Activated gamma-delta T cell treated with Interleukin-2 at 50 U/mL for 16 hours (primary cell): Measurements from ENCODE around the gene TSPAN14.
A peak's percentile ranks its signal among the peaks of the same experiment; 100 is the strongest.
"Not testable (repeated sequence)": the region's sequence is repeated elsewhere in the genome, so short reads cannot be mapped to it uniquely, and the experiment has no call there.

Experiments used
- DNase-seq: peaks from one replicate; pipeline ENCODE4 v3.0.0-alpha.2; 2020

Gene TSPAN14

GRCh38 chr10:80530816-80531215 lies 76.7 kb downstream of the TSPAN14 start:
- no peak for DNase-seq

GRCh38 chr10:80532571-80532970 lies 78.5 kb downstream of the TSPAN14 start:
- no peak for DNase-seq

- DNase-seq, result not testable (repeated sequence)
These were observed 79.9 kb downstream of the TSPAN14 start for GRCh38 chr10:80534059-80534458.

- not testable (repeated sequence) for DNase-seq
These were observed 80.5 kb downstream of the TSPAN14 start for GRCh38 chr10:80534646-80535045.

GRCh38 chr10:80535671-80536360 lies 81.7 kb downstream of the TSPAN14 start:
- DNase-seq, result peak; percentile 72

- DNase-seq, result no peak
These were observed 82.3 kb downstream of the TSPAN14 start for GRCh38 chr10:80536361-80536835.

- no peak for DNase-seq
These were observed 83.1 kb downstream of the TSPAN14 start for GRCh38 chr10:80537086-80537735.

- no peak for DNase-seq
These were observed 83.8 kb downstream of the TSPAN14 start, which contains the start of gene SH2D4B for GRCh38 chr10:80537736-80538480. Gene SH2D4B, plus strand, starts transcription at chr10:80537902. Its CDS starts 430 bp downstream, at chr10:80538332.

- DNase-seq, result no peak
These were observed 84.5 kb downstream of the TSPAN14 start for GRCh38 chr10:80538481-80539185.

- DNase-seq, result no peak
These were observed 85.4 kb downstream of the TSPAN14 start for GRCh38 chr10:80539421-80540031.

GRCh38 chr10:80540136-80540535 lies 86.0 kb downstream of the TSPAN14 start:
- DNase-seq, result no peak

GRCh38 chr10:80540618-80540980 lies 86.5 kb downstream of the TSPAN14 start:
- no peak for DNase-seq

GRCh38 chr10:80540981-80541750 lies 87.1 kb downstream of the TSPAN14 start:
- no peak for DNase-seq

- no peak for DNase-seq
These were observed 87.9 kb downstream of the TSPAN14 start for GRCh38 chr10:80542053-80542452.

- no peak for DNase-seq
These were observed 88.7 kb downstream of the TSPAN14 start for GRCh38 chr10:80542652-80543318.

GRCh38 chr10:80543319-80543672 lies 89.2 kb downstream of the TSPAN14 start:
- not testable (repeated sequence) for DNase-seq

- DNase-seq, result no peak
These were observed 90.3 kb downstream of the TSPAN14 start for GRCh38 chr10:80544316-80544953.

GRCh38 chr10:80545258-80545881 lies 91.3 kb downstream of the TSPAN14 start:
- DNase-seq, result no peak

- DNase-seq, result no peak
These were observed 98.1 kb downstream of the TSPAN14 start for GRCh38 chr10:80552151-80552646.

- DNase-seq, result no peak
These were observed 99.3 kb downstream of the TSPAN14 start for GRCh38 chr10:80553436-80553835.
